Measurements from ENCODE around the gene PSMG3.
"Not testable (repeated sequence)": the region's sequence is repeated elsewhere in the genome, so short reads cannot be mapped to it uniquely, and the experiment has no call there.

The PSMG3 gene

DNA sequence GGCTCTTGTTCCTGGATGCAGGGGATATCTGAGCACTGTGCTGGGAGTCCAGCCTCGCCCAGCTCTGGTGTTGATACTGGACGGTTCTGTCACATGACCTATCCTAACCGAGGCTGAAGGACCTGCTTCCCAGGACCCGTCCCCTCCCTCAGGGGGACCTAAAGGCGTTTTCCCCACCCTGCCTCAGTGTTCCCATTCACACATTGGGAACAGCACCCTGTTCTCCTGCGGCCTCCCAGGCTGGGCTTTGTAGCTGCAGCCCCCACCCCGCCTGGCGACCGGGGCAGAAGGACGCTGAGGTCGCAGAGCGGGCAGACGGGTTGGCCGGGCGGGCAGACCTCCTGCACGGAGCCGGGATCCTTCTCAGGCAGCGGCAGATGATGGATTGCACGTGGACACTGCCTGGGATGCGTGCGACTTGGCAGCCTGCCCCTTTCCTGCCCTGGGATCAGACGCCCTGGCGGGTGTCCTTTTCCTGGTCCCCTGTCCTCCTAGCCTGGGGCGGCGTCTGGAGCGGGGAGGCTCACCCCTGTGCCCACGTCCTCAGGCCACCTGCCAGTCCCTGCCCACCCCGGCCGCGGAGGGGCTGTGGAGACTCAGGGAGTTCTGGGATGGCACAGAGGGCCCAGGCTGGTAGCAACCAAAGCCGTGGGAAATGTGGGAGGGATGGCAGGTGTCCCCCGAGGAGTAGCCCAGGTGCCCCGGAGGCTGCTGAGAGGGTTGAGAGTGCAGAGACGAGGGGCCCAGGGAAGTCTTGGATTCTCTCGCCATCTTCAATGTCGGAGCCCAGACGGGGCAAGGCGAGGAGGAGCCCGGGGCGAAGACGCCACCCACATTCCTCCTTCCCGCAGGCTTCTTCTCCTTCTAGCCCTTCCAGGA, 17.2 kb upstream of the PSMG3 start:
- no peaks in the 10 kb centered on the region for H3K27me3 ChIP-seq (ENCODE audit: control insufficient read depth, insufficient read depth, low read length)
- no peaks in the 10 kb centered on the region for H3K36me3 ChIP-seq (ENCODE audit: control insufficient read depth, low read depth, low read length)
- H3K9ac ChIP-seq (ENCODE audit: low read length), result no peak overlapping the region
- H3K27ac ChIP-seq (ENCODE audit: low read length), result no peak overlapping the region
- no peaks in the 10 kb centered on the region for H3K9me3 ChIP-seq (ENCODE audit: control insufficient read depth, low read depth, low read length)
- H3K4me1 ChIP-seq (ENCODE audit: control insufficient read depth, low read depth, low read length), result no peaks in the 10 kb centered on the region
- H3K4me3 ChIP-seq (ENCODE audit: low read length), result no peak overlapping the region

DNA sequence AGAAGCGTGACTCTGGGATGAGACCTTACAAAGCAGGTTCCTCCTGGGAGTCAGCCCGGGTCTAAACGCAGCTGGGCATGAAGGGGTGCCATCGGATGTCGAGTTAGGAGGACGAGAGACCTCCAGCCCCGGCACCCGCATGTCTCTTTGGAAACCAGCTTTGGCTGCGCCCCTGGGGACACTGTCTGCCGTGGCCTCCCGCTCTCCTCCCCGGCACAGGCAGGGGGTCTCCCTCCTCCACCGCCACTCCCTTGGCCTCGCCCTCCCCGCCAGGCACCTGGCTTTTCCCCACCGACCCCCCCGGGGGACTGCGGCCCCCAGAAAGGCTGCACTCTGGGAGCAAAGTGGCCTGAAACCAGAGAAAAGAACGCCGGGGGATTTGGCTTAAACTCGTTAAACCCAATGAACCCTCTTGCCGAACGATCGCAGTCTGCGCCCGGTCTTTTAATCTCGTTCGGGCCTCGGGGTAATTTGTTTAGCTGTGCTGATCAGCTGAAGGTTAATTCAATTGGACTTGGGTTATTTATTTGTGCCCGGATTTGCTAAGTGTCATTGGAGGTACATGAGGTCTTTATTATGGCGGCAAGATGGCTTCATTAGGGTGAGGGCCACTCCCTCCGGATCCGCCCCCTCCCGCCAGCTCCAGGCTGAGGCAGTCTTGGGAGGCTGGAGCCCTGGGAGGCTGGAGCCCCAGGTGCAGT, 16.4 kb upstream of the PSMG3 start:
- Histone ChIP-seq H3K4me3 (ENCODE audit: low read length) (no peak overlapping the region), H3K4me1 (ENCODE audit: control insufficient read depth, low read depth, low read length) (no peaks in the 10 kb centered on the region), H3K9ac (ENCODE audit: low read length) (no peak overlapping the region), H3K36me3 (ENCODE audit: control insufficient read depth, low read depth, low read length) (no peaks in the 10 kb centered on the region), H3K27ac (ENCODE audit: low read length) (no peak overlapping the region), H3K27me3 (ENCODE audit: control insufficient read depth, insufficient read depth, low read length) (no peaks in the 10 kb centered on the region), H3K9me3 (ENCODE audit: control insufficient read depth, low read depth, low read length) (no peaks in the 10 kb centered on the region)

DNA sequence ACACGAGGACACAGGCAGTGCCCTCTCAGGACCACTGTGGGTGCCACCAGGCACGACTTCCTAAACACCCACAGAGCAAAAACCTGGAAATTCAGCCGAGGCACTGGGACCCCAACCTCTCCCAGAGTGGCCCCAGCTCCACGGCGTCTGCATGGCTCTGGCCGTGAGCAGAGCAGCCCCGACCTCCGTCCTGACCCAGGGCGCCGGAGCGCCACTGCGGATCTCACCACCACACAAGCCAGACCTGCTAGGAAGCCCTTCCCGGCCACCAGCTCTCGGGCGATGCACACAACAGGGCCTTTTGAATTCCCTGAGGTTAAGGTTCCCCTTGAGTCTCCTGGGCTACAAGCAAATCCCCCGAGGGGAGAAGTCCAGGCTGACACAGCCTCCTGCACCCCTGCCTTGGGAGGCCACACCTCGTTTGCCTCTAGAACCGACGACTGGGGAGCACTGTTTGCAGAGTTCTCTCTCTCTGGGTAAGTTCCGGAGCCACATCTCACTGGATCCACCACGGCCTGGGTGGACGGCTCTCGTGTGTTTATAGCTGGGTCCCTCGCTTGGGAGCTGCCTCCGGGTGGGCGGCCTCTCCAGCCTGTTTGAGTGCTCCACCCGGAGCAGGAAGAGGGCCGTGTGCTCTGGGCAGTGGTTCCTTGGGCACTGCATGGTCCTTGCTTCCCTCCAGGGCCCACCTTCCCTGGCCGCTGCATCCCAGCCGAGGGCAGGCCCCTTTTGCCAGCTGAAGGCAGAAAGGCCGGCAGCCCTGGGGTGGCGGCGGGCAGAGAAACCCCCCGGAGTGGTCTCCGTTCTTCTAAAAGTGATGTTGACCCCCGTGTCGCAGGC, 15.5 kb upstream of the PSMG3 start:
- peaks cover 3% of the 10 kb centered on the region for H3K4me1 ChIP-seq (ENCODE audit: control insufficient read depth, low read depth, low read length)

DNA sequence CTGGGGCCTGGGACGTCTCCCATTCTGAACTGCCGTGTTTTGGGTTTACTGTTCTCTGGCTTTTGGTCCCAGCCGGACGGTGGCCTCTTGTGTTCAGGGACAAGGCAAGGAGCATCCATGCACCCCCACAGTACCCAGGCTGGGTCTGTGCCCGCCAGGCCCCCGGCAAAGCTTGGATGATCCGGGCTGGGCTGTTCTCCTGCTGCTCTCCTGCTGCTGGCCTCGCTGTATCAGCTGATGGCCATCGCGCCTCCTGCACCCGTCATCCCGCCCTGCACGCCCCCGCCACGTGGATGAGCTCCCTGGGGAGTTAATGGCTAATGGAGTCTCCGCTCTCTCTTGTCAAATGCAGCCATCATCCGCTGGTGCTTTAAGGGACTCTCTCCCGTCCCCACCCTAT, 14.9 kb upstream of the PSMG3 start:
- H3K9me3 ChIP-seq (ENCODE audit: control insufficient read depth, low read depth, low read length), result no peaks in the 10 kb centered on the region
- no peaks in the 10 kb centered on the region for H3K36me3 ChIP-seq (ENCODE audit: control insufficient read depth, low read depth, low read length)
- no peaks in the 10 kb centered on the region for H3K27me3 ChIP-seq (ENCODE audit: control insufficient read depth, insufficient read depth, low read length)
- H3K9ac ChIP-seq (ENCODE audit: low read length), result no peak overlapping the region
- no peak overlapping the region for H3K27ac ChIP-seq (ENCODE audit: low read length)
- peaks cover 9% of the 10 kb centered on the region for H3K4me1 ChIP-seq (ENCODE audit: control insufficient read depth, low read depth, low read length)
- H3K4me3 ChIP-seq (ENCODE audit: low read length), result no peak overlapping the region

More for the DNA sequence above, 15.5 kb upstream of the PSMG3 start:
- Histone ChIP-seq H3K9ac (ENCODE audit: low read length) (no peak overlapping the region), H3K27ac (ENCODE audit: low read length) (no peak overlapping the region), H3K36me3 (ENCODE audit: control insufficient read depth, low read depth, low read length) (no peaks in the 10 kb centered on the region), H3K27me3 (ENCODE audit: control insufficient read depth, insufficient read depth, low read length) (no peaks in the 10 kb centered on the region), H3K4me3 (ENCODE audit: low read length) (no peak overlapping the region), H3K9me3 (ENCODE audit: control insufficient read depth, low read depth, low read length) (no peaks in the 10 kb centered on the region)

DNA sequence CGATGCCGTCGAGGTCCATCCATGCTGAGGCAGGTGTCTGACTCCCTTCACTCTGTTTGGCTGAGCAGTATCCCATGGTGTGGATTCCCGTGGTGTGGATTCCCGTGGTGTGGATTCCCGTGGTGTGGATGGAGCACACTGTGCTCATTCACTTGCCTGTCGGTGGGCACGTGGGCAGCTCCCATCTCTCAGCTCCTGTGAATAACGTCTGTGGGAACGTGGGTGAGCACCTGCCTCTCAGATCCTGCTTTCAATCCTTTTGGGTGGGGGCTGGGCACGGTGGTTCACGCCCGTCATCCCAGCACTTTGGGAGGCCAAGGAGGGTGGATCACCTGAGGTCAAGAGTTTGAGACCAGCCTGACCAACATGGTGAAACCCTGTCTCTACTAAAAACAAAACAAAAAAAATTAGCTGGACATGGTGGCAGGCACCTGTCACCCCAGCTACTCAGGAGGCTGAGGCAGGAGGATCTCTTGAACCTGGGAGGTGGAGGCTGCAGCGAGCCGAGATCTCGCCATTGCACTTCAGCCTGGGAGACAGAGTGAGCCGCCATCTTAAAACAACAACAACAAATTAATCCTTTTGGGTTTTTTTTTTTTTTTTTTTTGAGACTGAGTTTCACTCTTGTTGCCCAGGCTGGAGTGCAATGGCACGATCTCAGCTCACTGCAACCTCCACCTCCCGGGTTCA, 13.6 kb upstream of the PSMG3 start:
- not testable (repeated sequence) for H3K9ac ChIP-seq (ENCODE audit: low read length); H3K27ac ChIP-seq (ENCODE audit: low read length); H3K27me3 ChIP-seq (ENCODE audit: control insufficient read depth, insufficient read depth, low read length); H3K36me3 ChIP-seq (ENCODE audit: control insufficient read depth, low read depth, low read length); H3K4me3 ChIP-seq (ENCODE audit: low read length); H3K9me3 ChIP-seq (ENCODE audit: control insufficient read depth, low read depth, low read length)
- peaks cover 11% of the 10 kb centered on the region for H3K4me1 ChIP-seq (ENCODE audit: control insufficient read depth, low read depth, low read length)

DNA sequence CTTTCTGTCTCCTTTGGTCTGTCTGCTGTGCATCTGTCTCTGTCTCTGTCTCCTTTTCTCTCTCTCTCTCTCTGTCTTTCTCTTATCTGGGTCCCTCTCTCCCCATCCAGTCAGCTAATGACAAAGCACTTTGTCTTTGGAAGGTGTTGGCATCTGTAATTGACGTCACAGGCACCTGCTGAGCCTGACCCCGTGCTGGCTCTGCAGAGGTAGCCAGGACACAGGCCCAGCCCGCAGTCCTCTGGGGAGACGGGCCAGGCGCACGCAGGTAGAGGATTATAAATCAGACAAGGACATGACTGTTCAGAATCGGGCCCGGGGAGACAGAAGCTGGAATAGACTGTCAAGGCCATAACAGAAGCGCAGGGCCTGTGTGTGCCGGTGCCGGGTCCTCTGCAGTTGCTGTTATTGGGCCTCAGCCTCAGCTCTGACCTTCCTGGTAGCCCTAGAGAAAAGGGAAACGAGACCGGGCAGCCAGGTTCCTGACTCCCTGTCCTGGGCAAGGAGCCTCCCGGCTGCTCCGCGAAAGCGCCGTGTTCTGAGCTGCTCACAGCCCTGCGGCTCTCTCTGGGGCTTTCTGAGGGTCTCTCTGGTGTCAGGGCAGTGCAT, 10.7 kb upstream of the PSMG3 start:
- Histone ChIP-seq H3K4me3 (ENCODE audit: low read length) (no peak overlapping the region), H3K27ac (ENCODE audit: low read length) (no peak overlapping the region), H3K9me3 (ENCODE audit: control insufficient read depth, low read depth, low read length) (no peaks in the 10 kb centered on the region), H3K4me1 (ENCODE audit: control insufficient read depth, low read depth, low read length) (peaks cover 21% of the 10 kb centered on the region), H3K27me3 (ENCODE audit: control insufficient read depth, insufficient read depth, low read length) (no peaks in the 10 kb centered on the region), H3K9ac (ENCODE audit: low read length) (no peak overlapping the region), H3K36me3 (ENCODE audit: control insufficient read depth, low read depth, low read length) (no peaks in the 10 kb centered on the region)

DNA sequence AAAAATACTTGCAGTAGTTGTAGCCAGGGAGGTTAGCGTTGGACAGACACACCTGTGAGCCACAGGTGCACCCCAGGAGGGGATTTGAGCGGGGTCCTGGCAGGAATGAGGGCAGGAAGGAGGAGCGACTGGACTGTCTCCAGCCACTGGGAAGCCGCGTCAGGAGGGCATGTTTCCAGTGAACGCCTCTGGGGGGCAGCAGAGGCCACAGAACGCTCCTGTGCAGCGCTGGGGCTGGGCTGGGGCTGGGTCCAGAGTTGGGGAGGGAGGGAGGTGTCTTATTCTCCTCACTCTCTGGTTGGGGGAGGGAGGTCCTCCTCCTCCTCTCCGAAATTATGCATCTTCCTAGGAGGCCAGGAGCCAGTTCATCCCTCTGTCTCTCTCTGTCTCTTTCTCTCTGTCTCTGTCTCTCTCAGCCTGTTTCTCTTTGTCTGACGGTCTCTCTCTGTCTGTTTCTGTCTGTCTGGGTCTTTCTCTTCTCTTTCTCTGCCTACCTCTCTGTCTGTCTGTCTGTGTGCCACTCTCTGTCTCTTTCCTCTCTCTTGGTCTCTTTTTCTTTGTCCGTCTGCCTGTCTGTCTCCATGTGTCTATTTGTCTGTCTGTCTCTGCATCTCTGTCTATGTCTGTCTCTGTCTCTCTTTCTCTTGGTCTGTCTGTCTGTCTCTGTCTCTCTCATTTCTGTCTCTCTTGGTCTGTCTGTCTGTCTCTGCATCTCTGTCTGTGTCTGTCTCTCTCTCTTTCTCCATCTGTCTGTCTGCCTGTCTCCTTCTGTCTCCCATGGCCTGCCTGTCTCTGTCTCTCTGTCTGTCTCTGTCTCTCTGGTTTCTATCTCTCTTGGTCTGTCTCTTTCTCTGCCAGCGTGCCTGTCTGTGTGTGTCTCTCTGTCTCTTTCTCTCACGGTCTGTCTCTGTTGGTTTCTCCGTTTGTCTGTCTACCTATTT, 9.9 kb upstream of the PSMG3 start:
- Histone ChIP-seq H3K9ac (ENCODE audit: low read length) (no peak overlapping the region), H3K4me1 (ENCODE audit: control insufficient read depth, low read depth, low read length) (peaks cover 24% of the 10 kb centered on the region), H3K9me3 (ENCODE audit: control insufficient read depth, low read depth, low read length) (no peaks in the 10 kb centered on the region), H3K4me3 (ENCODE audit: low read length) (no peak overlapping the region), H3K27me3 (ENCODE audit: control insufficient read depth, insufficient read depth, low read length) (no peaks in the 10 kb centered on the region), H3K36me3 (ENCODE audit: control insufficient read depth, low read depth, low read length) (no peaks in the 10 kb centered on the region), H3K27ac (ENCODE audit: low read length) (no peak overlapping the region)

DNA sequence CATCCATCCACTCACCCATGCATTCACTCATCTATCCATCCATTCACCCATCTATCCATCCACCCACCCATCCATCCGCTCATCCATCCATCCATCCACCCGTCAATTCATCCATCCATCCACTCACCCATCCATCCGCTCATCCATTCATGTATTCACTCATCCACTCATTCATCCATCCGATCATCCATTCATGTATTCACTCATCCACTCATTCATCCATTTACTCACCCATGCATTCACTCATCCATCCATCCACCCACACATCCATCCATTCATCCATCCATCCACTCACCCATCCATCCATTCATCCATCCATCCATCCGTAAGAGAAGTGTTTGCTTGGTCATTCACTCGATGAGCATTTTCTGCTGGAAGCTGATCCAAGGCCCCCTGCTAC, 8.7 kb upstream of the PSMG3 start:
- Histone ChIP-seq H3K4me3 (ENCODE audit: low read length) (no peak overlapping the region), H3K36me3 (ENCODE audit: control insufficient read depth, low read depth, low read length) (no peaks in the 10 kb centered on the region), H3K27me3 (ENCODE audit: control insufficient read depth, insufficient read depth, low read length) (no peaks in the 10 kb centered on the region), H3K9ac (ENCODE audit: low read length) (no peak overlapping the region), H3K4me1 (ENCODE audit: control insufficient read depth, low read depth, low read length) (peaks cover 24% of the 10 kb centered on the region), H3K9me3 (ENCODE audit: control insufficient read depth, low read depth, low read length) (no peaks in the 10 kb centered on the region), H3K27ac (ENCODE audit: low read length) (no peak overlapping the region)

DNA sequence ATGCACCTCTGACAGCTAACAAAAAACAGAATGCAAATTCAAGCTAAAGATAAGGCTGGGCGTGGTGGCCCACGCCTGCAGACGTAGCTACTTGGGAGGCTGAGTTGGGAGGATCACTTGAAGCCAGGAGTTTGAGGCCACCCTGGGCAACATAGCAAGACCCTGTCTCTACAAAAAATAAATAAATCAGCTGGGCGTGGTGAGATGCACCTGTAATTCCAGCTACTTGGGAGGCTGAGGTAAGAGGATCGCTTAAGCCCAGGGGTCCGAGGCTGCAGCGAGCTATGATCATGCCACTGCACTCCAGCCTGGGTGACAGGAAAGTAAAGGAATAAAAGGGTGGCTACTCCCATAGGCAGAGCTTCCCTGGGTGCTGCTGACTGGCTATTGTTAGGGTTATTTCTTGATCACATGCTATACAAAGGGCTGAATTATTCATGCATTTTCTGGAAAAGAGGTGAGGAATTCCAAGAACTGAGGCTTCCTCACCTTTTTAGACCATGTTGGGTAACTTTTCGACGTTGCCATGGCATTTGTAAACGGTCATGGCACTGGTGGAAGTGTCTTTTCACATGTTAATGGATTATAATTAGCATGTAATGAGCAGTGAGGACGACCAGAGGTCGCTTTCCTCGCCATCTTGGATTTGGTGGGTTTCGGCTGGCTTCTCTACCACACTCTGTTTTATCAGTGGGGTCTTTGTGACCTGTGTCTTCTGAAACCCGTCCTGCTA, 6.9 kb upstream of the PSMG3 start:
- H3K36me3 ChIP-seq (ENCODE audit: control insufficient read depth, low read depth, low read length), result no peaks in the 10 kb centered on the region
- peak overlapping the region; percentile 29 for H3K4me3 ChIP-seq (ENCODE audit: low read length)
- peak overlapping the region; percentile 96 for H3K27ac ChIP-seq (ENCODE audit: low read length)
- peak overlapping the region; percentile 59 for H3K9ac ChIP-seq (ENCODE audit: low read length)
- H3K4me1 ChIP-seq (ENCODE audit: control insufficient read depth, low read depth, low read length), result peaks cover 24% of the 10 kb centered on the region
- H3K27me3 ChIP-seq (ENCODE audit: control insufficient read depth, insufficient read depth, low read length), result no peaks in the 10 kb centered on the region
- no peaks in the 10 kb centered on the region for H3K9me3 ChIP-seq (ENCODE audit: control insufficient read depth, low read depth, low read length)

DNA sequence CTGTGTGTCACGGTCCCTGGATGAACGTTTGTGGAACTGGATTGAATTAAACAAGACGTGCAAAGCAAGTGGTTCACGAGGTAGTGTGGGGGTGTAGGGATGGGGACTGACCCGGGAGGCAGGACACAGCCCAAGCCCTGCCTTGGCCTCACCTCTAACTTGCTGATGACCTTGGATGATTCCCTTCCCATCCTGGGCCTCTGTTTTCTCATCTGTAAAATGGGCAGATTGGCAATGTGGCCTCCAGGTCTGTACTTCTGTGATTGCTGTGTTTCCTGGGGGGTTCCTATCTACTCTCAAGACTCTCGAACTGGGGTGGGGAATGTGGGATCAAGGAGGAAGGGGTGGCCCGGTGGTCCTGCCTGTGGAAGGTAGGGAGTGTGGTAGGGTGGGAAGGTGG, 6.0 kb upstream of the PSMG3 start:
- Histone ChIP-seq H3K9me3 (ENCODE audit: control insufficient read depth, low read depth, low read length) (no peaks in the 10 kb centered on the region), H3K36me3 (ENCODE audit: control insufficient read depth, low read depth, low read length) (no peaks in the 10 kb centered on the region), H3K4me3 (ENCODE audit: low read length) (no peak overlapping the region), H3K9ac (ENCODE audit: low read length) (peak overlapping the region; percentile 13), H3K27ac (ENCODE audit: low read length) (peak overlapping the region; percentile 26), H3K4me1 (ENCODE audit: control insufficient read depth, low read depth, low read length) (peaks cover 24% of the 10 kb centered on the region), H3K27me3 (ENCODE audit: control insufficient read depth, insufficient read depth, low read length) (no peaks in the 10 kb centered on the region)

All from iPS-18a (cell line).